ENCODE results near the gene TRPM3.

The TRPM3 gene

GRCh38 chr9:70563010-70563409 lies 558.4 kb downstream of the TRPM3 start:
- Histone ChIP-seq H3K27me3 (ENCODE audit: low read depth, low read length) (no peaks in the 10 kb centered on the region), H3K36me3 (ENCODE audit: control insufficient read depth in 1 of 2, insufficient read depth in 2 of 2, low read length in 2 of 2) (no peaks in the 10 kb centered on the region), H3K27ac (ENCODE audit: low read length) (peak overlapping the region; percentile 11), H3K4me1 (ENCODE audit: control insufficient read depth in 1 of 2, insufficient read depth in 2 of 2, low read length in 2 of 2) (no peaks in the 10 kb centered on the region), H3K9me3 (ENCODE audit: control insufficient read depth in 1 of 2, low read length in 2 of 2) (no peaks in the 10 kb centered on the region), H3K4me3 (ENCODE audit: low read depth in 1 of 2, low read length in 2 of 2) (no peak overlapping the region)

GRCh38 chr9:70561786-70562395 lies 559.5 kb downstream of the TRPM3 start:
- H3K4me3 ChIP-seq (ENCODE audit: low read depth in 1 of 2, low read length in 2 of 2) = no peak overlapping the region
- no peaks in the 10 kb centered on the region for H3K9me3 ChIP-seq (ENCODE audit: control insufficient read depth in 1 of 2, low read length in 2 of 2)
- no peaks in the 10 kb centered on the region for H3K27me3 ChIP-seq (ENCODE audit: low read depth, low read length)
- H3K27ac ChIP-seq (ENCODE audit: low read length) = peak overlapping the region; percentile 47
- H3K4me1 ChIP-seq (ENCODE audit: control insufficient read depth in 1 of 2, insufficient read depth in 2 of 2, low read length in 2 of 2) = no peaks in the 10 kb centered on the region
- no peaks in the 10 kb centered on the region for H3K36me3 ChIP-seq (ENCODE audit: control insufficient read depth in 1 of 2, insufficient read depth in 2 of 2, low read length in 2 of 2)

- Histone ChIP-seq H3K27ac (ENCODE audit: low read length) (peak overlapping the region; percentile 47), H3K27me3 (ENCODE audit: low read depth, low read length) (no peaks in the 10 kb centered on the region)
These were observed 560.3 kb downstream of the TRPM3 start for GRCh38 chr9:70561111-70561510.

GRCh38 chr9:70559102-70559501 lies 562.3 kb downstream of the TRPM3 start:
- Histone ChIP-seq H3K9me3 (ENCODE audit: control insufficient read depth in 1 of 2, low read length in 2 of 2) (no peaks in the 10 kb centered on the region), H3K4me3 (ENCODE audit: low read depth in 1 of 2, low read length in 2 of 2) (no peak overlapping the region), H3K4me1 (ENCODE audit: control insufficient read depth in 1 of 2, insufficient read depth in 2 of 2, low read length in 2 of 2) (peaks cover 10 to 15% of the 10 kb centered on the region in 2 donors), H3K36me3 (ENCODE audit: control insufficient read depth in 1 of 2, insufficient read depth in 2 of 2, low read length in 2 of 2) (no peaks in the 10 kb centered on the region), H3K27ac (ENCODE audit: low read length) (no peak overlapping the region), H3K27me3 (ENCODE audit: low read depth, low read length) (no peaks in the 10 kb centered on the region)

More at GRCh38 chr9:70561111-70561510, 560.3 kb downstream of the TRPM3 start:
- Histone ChIP-seq H3K9me3 (ENCODE audit: control insufficient read depth in 1 of 2, low read length in 2 of 2) (no peaks in the 10 kb centered on the region), H3K36me3 (ENCODE audit: control insufficient read depth in 1 of 2, insufficient read depth in 2 of 2, low read length in 2 of 2) (no peaks in the 10 kb centered on the region), H3K4me1 (ENCODE audit: control insufficient read depth in 1 of 2, insufficient read depth in 2 of 2, low read length in 2 of 2) (no peaks in the 10 kb centered on the region), H3K4me3 (ENCODE audit: low read depth in 1 of 2, low read length in 2 of 2) (no peak overlapping the region)

GRCh38 chr9:70557661-70558369 lies 563.6 kb downstream of the TRPM3 start:
- Histone ChIP-seq H3K36me3 (ENCODE audit: control insufficient read depth in 1 of 2, insufficient read depth in 2 of 2, low read length in 2 of 2) (no peaks in the 10 kb centered on the region), H3K9me3 (ENCODE audit: control insufficient read depth in 1 of 2, low read length in 2 of 2) (no peaks in the 10 kb centered on the region), H3K27me3 (ENCODE audit: low read depth, low read length) (no peaks in the 10 kb centered on the region), H3K4me1 (ENCODE audit: control insufficient read depth in 1 of 2, insufficient read depth in 2 of 2, low read length in 2 of 2) (peaks cover 12 to 18% of the 10 kb centered on the region in 2 donors), H3K27ac (ENCODE audit: low read length) (no peak overlapping the region), H3K4me3 (ENCODE audit: low read depth in 1 of 2, low read length in 2 of 2) (no peak overlapping the region)

- Histone ChIP-seq H3K27me3 (ENCODE audit: low read depth, low read length) (no peaks in the 10 kb centered on the region), H3K4me3 (ENCODE audit: low read depth in 1 of 2, low read length in 2 of 2) (no peak overlapping the region), H3K36me3 (ENCODE audit: control insufficient read depth in 1 of 2, insufficient read depth in 2 of 2, low read length in 2 of 2) (no peaks in the 10 kb centered on the region), H3K9me3 (ENCODE audit: control insufficient read depth in 1 of 2, low read length in 2 of 2) (no peaks in the 10 kb centered on the region), H3K4me1 (ENCODE audit: control insufficient read depth in 1 of 2, insufficient read depth in 2 of 2, low read length in 2 of 2) (peaks cover 12 to 18% of the 10 kb centered on the region in 2 donors), H3K27ac (ENCODE audit: low read length) (no peak overlapping the region)
These were observed 564.6 kb downstream of the TRPM3 start for GRCh38 chr9:70556771-70557170.

- Histone ChIP-seq H3K4me3 (ENCODE audit: low read depth in 1 of 2, low read length in 2 of 2) (no peak overlapping the region), H3K9me3 (ENCODE audit: control insufficient read depth in 1 of 2, low read length in 2 of 2) (no peaks in the 10 kb centered on the region), H3K36me3 (ENCODE audit: control insufficient read depth in 1 of 2, insufficient read depth in 2 of 2, low read length in 2 of 2) (no peaks in the 10 kb centered on the region), H3K4me1 (ENCODE audit: control insufficient read depth in 1 of 2, insufficient read depth in 2 of 2, low read length in 2 of 2) (peaks cover 12 to 18% of the 10 kb centered on the region in 2 donors), H3K27ac (ENCODE audit: low read length) (peak overlapping the region; percentile 25), H3K27me3 (ENCODE audit: low read depth, low read length) (no peaks in the 10 kb centered on the region)
These were observed 566.5 kb downstream of the TRPM3 start for GRCh38 chr9:70554881-70555280.

GRCh38 chr9:70553707-70554673 lies 567.4 kb downstream of the TRPM3 start:
- no peaks in the 10 kb centered on the region for H3K36me3 ChIP-seq (ENCODE audit: control insufficient read depth in 1 of 2, insufficient read depth in 2 of 2, low read length in 2 of 2)
- H3K9me3 ChIP-seq (ENCODE audit: control insufficient read depth in 1 of 2, low read length in 2 of 2) = no peaks in the 10 kb centered on the region
- H3K4me3 ChIP-seq (ENCODE audit: low read depth in 1 of 2, low read length in 2 of 2) = no peak overlapping the region
- H3K4me1 ChIP-seq (ENCODE audit: control insufficient read depth in 1 of 2, insufficient read depth in 2 of 2, low read length in 2 of 2) = peaks cover 12 to 18% of the 10 kb centered on the region in 2 donors
- H3K27ac ChIP-seq (ENCODE audit: low read length) = no peak overlapping the region
- H3K27me3 ChIP-seq (ENCODE audit: low read depth, low read length) = no peaks in the 10 kb centered on the region

- H3K27me3 ChIP-seq (ENCODE audit: low read depth, low read length) = no peaks in the 10 kb centered on the region
- peaks cover 12 to 18% of the 10 kb centered on the region in 2 donors for H3K4me1 ChIP-seq (ENCODE audit: control insufficient read depth in 1 of 2, insufficient read depth in 2 of 2, low read length in 2 of 2)
- no peaks in the 10 kb centered on the region for H3K9me3 ChIP-seq (ENCODE audit: control insufficient read depth in 1 of 2, low read length in 2 of 2)
- H3K27ac ChIP-seq (ENCODE audit: low read length) = no peak overlapping the region
- no peak overlapping the region for H3K4me3 ChIP-seq (ENCODE audit: low read depth in 1 of 2, low read length in 2 of 2)
- H3K36me3 ChIP-seq (ENCODE audit: control insufficient read depth in 1 of 2, insufficient read depth in 2 of 2, low read length in 2 of 2) = no peaks in the 10 kb centered on the region
These were observed 568.9 kb downstream of the TRPM3 start for GRCh38 chr9:70552561-70552960.

- no peaks in the 10 kb centered on the region for H3K36me3 ChIP-seq (ENCODE audit: control insufficient read depth in 1 of 2, insufficient read depth in 2 of 2, low read length in 2 of 2)
- H3K9me3 ChIP-seq (ENCODE audit: control insufficient read depth in 1 of 2, low read length in 2 of 2) = no peaks in the 10 kb centered on the region
- no peak overlapping the region for H3K27ac ChIP-seq (ENCODE audit: low read length)
- H3K27me3 ChIP-seq (ENCODE audit: low read depth, low read length) = no peaks in the 10 kb centered on the region
- H3K4me3 ChIP-seq (ENCODE audit: low read depth in 1 of 2, low read length in 2 of 2) = no peak overlapping the region
- H3K4me1 ChIP-seq (ENCODE audit: control insufficient read depth in 1 of 2, insufficient read depth in 2 of 2, low read length in 2 of 2) = peaks cover 12 to 18% of the 10 kb centered on the region in 2 donors
These were observed 569.6 kb downstream of the TRPM3 start for GRCh38 chr9:70551801-70552200.

GRCh38 chr9:70551396-70551795 lies 570.0 kb downstream of the TRPM3 start:
- no peak overlapping the region for H3K27ac ChIP-seq (ENCODE audit: low read length)
- peaks cover 12 to 18% of the 10 kb centered on the region in 2 donors for H3K4me1 ChIP-seq (ENCODE audit: control insufficient read depth in 1 of 2, insufficient read depth in 2 of 2, low read length in 2 of 2)
- H3K4me3 ChIP-seq (ENCODE audit: low read depth in 1 of 2, low read length in 2 of 2) = no peak overlapping the region
- no peaks in the 10 kb centered on the region for H3K27me3 ChIP-seq (ENCODE audit: low read depth, low read length)
- no peaks in the 10 kb centered on the region for H3K9me3 ChIP-seq (ENCODE audit: control insufficient read depth in 1 of 2, low read length in 2 of 2)
- no peaks in the 10 kb centered on the region for H3K36me3 ChIP-seq (ENCODE audit: control insufficient read depth in 1 of 2, insufficient read depth in 2 of 2, low read length in 2 of 2)

All from muscle layer of duodenum (tissue), 2 donors.